ENCODE results near the gene TRABD2B. TPM values are rescaled to one million over a fixed set of nuclear protein-coding genes. Genes with fewer than 3 reads are reported as not detected.

The TRABD2B gene
- total RNA-seq, 1 experiment from 2014 or later, result 0.05 TPM

DNA sequence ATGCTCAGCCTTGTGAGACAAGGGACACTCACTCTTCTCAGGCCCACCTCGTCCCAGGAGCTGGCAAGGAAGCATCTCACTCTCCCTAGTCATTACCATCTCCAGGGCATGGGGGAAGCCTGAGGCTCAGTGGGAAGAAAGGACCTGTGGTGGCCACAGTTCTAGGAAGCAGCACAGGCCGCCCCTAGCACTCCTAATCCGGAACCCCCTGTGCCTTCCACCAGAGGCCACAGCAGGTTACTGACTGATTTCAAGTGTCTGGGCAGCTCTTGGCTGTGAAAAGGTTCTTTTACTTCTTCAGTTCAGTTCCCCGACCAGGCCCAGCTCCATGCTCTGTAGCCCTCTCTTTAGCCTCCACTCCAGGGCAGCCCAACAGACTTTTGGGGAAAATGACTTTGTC lies 84.4 kb downstream of the TRABD2B start:
- BruUV-seq (replicated peaks), result no TSS peak
- H2AFZ ChIP-seq (ENCODE audit: low read depth, low read length, poor library complexity, severe bottlenecking), result no peak overlapping the region
- DNase-seq (ENCODE audit: low read depth, low spot score), result no peak
- H3K9me3 ChIP-seq (ENCODE audit: control insufficient read depth in 1 of 2, insufficient read depth in 1 of 2, low read depth in 1 of 2, low read length in 2 of 2), result no peaks in the 10 kb centered on the region
- no peaks in the 10 kb centered on the region for H3K79me2 ChIP-seq (ENCODE audit: insufficient read depth, low read length)
- POLR2A ChIA-PET, result no interaction called here
- RAD21 ChIA-PET (ENCODE audit: low non-redundant PET in 1 of 2, low total read pairs in 2 of 2, uncharacterized antibody in 2 of 2, unreplicated experiment in 2 of 2), result no interaction called here
- H3K9me2 ChIP-seq (ENCODE audit: insufficient read depth), result no peaks in the 10 kb centered on the region
- ATAC-seq, result no peak
- no peak overlapping the region for H3K9ac ChIP-seq (ENCODE audit: low read length)
- H3K27ac ChIP-seq (ENCODE audit: low read depth, low read length), result no peak overlapping the region
- H3K4me3 ChIP-seq (replicated peaks in 1 of 2; ENCODE audit: low read depth in 1 of 2, low read length in 2 of 2), result no peak overlapping the region
- H4K20me1 ChIP-seq (ENCODE audit: insufficient read depth), result no peaks in the 10 kb centered on the region
- CTCF ChIA-PET, result no interaction called here
- H3K4me2 ChIP-seq (ENCODE audit: low read length), result no peak overlapping the region
- no peaks in the 10 kb centered on the region for H3K4me1 ChIP-seq (ENCODE audit: control insufficient read depth in 1 of 2, insufficient read depth in 2 of 2, low read length in 2 of 2)
- no peaks in the 10 kb centered on the region for H3K36me3 ChIP-seq (ENCODE audit: control insufficient read depth in 1 of 2, insufficient read depth in 2 of 2, low read length in 2 of 2)
- TF ChIP-seq ZNF274 (IDR thresholded peaks at IDR 0.05; ENCODE audit: low read depth, low read length) (no peak), EZH2phosphoT487 (IDR thresholded peaks at IDR 0.05; ENCODE audit: borderline replicate concordance) (no peak), EGR1 (IDR thresholded peaks at IDR 0.05; ENCODE audit: low read depth) (no peak), YY1 (IDR thresholded peaks at IDR 0.05; ENCODE audit: extremely low read depth, insufficient replicate concordance, low read depth, low read length) (no peak)
- H3K27me3 ChIP-seq (ENCODE audit: insufficient read depth, low read length), result peaks cover 5% of the 10 kb centered on the region; the same call in 1 of the 2 replicates
- intact Hi-C loops (cut with micrococcal nuclease), result no loop called here

DNA sequence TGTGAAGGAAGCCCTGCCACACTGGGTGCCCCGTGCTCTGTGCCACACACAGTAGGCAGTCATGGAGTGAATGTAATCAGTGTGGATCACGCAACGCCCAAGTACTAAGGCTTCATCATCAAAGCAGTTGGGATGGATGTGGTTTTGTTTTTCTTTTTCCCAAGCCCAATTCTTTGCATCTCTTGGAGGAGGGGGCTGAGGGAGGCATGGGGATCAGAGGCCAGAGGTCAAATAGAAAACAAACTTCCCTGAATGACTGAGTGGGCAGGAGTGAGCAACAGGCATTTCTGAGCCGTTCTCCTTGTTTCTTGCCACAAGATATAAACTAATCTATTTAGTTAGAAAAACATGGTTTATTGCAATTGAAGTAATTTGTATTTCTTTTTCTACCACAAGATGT lies 85.3 kb downstream of the TRABD2B start:
- ChIA-PET RAD21 (ENCODE audit: low non-redundant PET in 1 of 2, low total read pairs in 2 of 2, uncharacterized antibody in 2 of 2, unreplicated experiment in 2 of 2) (no interaction called here), POLR2A (no interaction called here), CTCF (no interaction called here)
- no peak overlapping the region for H3K9ac ChIP-seq (ENCODE audit: low read length)
- no peaks in the 10 kb centered on the region for H4K20me1 ChIP-seq (ENCODE audit: insufficient read depth)
- H3K36me3 ChIP-seq (ENCODE audit: control insufficient read depth in 1 of 2, insufficient read depth in 2 of 2, low read length in 2 of 2), result no peaks in the 10 kb centered on the region
- no peaks in the 10 kb centered on the region for H3K79me2 ChIP-seq (ENCODE audit: insufficient read depth, low read length)
- peaks cover 5% of the 10 kb centered on the region; the same call in 1 of the 2 replicates for H3K27me3 ChIP-seq (ENCODE audit: insufficient read depth, low read length)
- intact Hi-C loops (cut with micrococcal nuclease), result no loop called here
- H3K4me2 ChIP-seq (ENCODE audit: low read length), result no peak overlapping the region
- ATAC-seq, result no peak
- H3K4me3 ChIP-seq (replicated peaks in 1 of 2; ENCODE audit: low read depth in 1 of 2, low read length in 2 of 2), result no peak overlapping the region
- H3K9me2 ChIP-seq (ENCODE audit: insufficient read depth), result no peaks in the 10 kb centered on the region
- no peak overlapping the region for H2AFZ ChIP-seq (ENCODE audit: low read depth, low read length, poor library complexity, severe bottlenecking)
- no peak overlapping the region for H3K27ac ChIP-seq (ENCODE audit: low read depth, low read length)
- no peak for DNase-seq (ENCODE audit: low read depth, low spot score)
- no peaks in the 10 kb centered on the region for H3K9me3 ChIP-seq (ENCODE audit: control insufficient read depth in 1 of 2, insufficient read depth in 1 of 2, low read depth in 1 of 2, low read length in 2 of 2)
- H3K4me1 ChIP-seq (ENCODE audit: control insufficient read depth in 1 of 2, insufficient read depth in 2 of 2, low read length in 2 of 2), result no peaks in the 10 kb centered on the region
- no TSS peak for BruUV-seq (replicated peaks)
- no peak for TF ChIP-seq POLR2AphosphoS5 (IDR thresholded peaks at IDR 0.05; ENCODE audit: low read depth, low read length)

Data from HCT116 (cell line).